ENCODE measurements around the gene TBATA.
A peak's percentile ranks its signal among the peaks of the same experiment; 100 is the strongest.

Gene TBATA

DNA sequence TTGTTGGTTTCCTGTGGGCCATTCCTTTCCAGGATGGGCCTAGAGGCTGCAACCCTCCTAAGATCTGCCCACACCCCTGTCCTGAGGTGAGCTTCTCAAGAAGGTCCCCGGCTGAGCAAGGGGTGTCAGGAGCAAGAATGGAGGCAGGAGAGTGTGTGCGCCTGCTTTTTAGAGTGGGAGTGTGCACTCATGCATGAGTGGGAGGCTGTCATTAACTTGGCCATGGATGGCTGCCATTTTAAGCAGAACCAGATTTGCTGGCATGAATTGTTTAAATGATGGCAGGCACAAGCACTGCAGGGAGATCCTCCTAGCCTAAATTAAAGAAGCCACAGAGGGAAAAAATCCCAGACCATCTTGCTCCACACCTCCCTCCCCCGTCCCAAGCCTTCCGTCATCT lies 27.6 kb upstream of the TBATA start:
- Histone ChIP-seq H3K36me3 (ENCODE audit: insufficient read depth, low read length) (no peaks in the 10 kb centered on the region), H3K27ac (no peak overlapping the region), H3K4me3 (no peak overlapping the region), H3K9ac (ENCODE audit: insufficient read length) (no peak overlapping the region), H3K9me3 (ENCODE audit: low read depth, low read length) (no peaks in the 10 kb centered on the region)
- no peak for DNase-seq (ENCODE audit: low read depth, low spot score)
- TF ChIP-seq EZH2 (IDR thresholded peaks at IDR 0.05) (no peak), FOXP2 (optimal IDR thresholded peaks at IDR 0.05; ENCODE audit: control extremely low read depth, extremely low read length, insufficient read depth) (no peak), POLR2AphosphoS5 (IDR thresholded peaks at IDR 0.05; ENCODE audit: borderline replicate concordance, low read depth, low read length) (no peak)

DNA sequence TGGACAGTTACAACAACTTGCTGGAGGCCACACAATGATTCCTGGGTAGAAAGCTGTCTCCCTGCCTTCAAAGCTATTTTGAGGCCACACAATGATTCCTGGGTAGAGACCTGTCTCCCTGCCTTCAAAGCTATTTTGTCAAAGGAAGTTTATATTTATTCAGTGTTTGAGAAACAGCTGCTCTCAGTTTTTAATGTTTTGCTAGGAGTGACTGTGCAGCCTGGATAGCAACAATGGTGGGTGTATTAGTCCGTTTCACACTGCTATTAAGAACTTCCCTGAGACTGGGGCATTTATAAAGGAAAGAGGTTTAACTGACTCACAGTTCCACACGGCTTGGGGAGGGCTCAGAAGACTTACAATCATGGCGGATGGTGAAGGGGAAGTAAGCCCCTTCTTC lies 26.7 kb upstream of the TBATA start:
- Histone ChIP-seq H3K9ac (ENCODE audit: insufficient read length) (no peak overlapping the region), H3K4me3 (no peak overlapping the region), H3K36me3 (ENCODE audit: insufficient read depth, low read length) (no peaks in the 10 kb centered on the region), H3K9me3 (ENCODE audit: low read depth, low read length) (no peaks in the 10 kb centered on the region), H3K27ac (no peak overlapping the region)
- no peak for TF ChIP-seq FOXP2 (optimal IDR thresholded peaks at IDR 0.05; ENCODE audit: control extremely low read depth, extremely low read length, insufficient read depth)
- TF ChIP-seq POLR2AphosphoS5 (IDR thresholded peaks at IDR 0.05; ENCODE audit: borderline replicate concordance, low read depth, low read length) = no peak
- no peak for TF ChIP-seq EZH2 (IDR thresholded peaks at IDR 0.05)
- no peak for DNase-seq (ENCODE audit: low read depth, low spot score)

DNA sequence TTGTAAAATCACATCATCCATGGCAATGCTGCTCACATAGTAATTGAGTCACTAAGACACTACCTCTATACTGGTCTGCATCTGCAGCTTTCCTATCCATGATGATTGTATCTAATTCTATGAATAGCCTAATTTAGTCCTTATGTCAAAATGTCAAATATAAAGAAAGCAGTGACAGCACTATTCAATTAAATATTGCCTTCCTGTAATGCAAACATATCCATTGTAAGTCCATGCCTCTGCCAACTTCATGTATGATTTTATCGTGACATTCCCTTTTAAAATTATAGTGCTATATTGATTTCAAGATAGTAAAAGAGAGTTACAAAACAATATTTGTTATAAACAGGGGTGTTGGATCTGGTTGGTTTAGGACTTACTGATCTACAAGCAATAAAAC lies 25.8 kb upstream of the TBATA start:
- TF ChIP-seq POLR2AphosphoS5 (IDR thresholded peaks at IDR 0.05; ENCODE audit: borderline replicate concordance, low read depth, low read length) = no peak
- no peak for TF ChIP-seq EZH2 (IDR thresholded peaks at IDR 0.05)
- no peak for TF ChIP-seq FOXP2 (optimal IDR thresholded peaks at IDR 0.05; ENCODE audit: control extremely low read depth, extremely low read length, insufficient read depth)
- no peaks in the 10 kb centered on the region for H3K36me3 ChIP-seq (ENCODE audit: insufficient read depth, low read length)
- DNase-seq (ENCODE audit: low read depth, low spot score) = no peak

DNA sequence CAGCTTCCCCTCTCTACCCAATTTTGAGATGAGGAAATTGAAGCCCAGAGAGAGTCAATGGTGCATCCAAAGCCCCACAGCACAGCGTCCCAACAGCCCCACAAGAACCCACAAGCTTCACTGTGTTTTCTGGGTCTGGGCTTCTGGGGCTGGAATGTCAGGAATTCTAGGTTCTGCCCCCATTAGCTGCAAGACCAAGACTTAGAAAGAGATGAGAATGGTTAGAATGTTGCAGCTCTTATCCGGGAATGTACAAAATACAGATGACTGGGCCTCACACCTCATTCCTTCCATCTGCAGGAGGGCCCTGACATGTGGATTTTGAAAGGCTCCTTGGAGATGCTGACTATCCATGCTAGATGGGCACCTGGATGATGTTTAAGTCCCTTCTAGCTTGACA lies 24.5 kb upstream of the TBATA start:
- Histone ChIP-seq H3K4me3 (no peak overlapping the region), H3K9me3 (ENCODE audit: low read depth, low read length) (no peaks in the 10 kb centered on the region), H3K36me3 (ENCODE audit: insufficient read depth, low read length) (no peaks in the 10 kb centered on the region), H3K9ac (ENCODE audit: insufficient read length) (no peak overlapping the region), H3K27ac (no peak overlapping the region)
- no peak for DNase-seq (ENCODE audit: low read depth, low spot score)
- TF ChIP-seq FOXP2 (optimal IDR thresholded peaks at IDR 0.05; ENCODE audit: control extremely low read depth, extremely low read length, insufficient read depth) = no peak
- no peak for TF ChIP-seq POLR2AphosphoS5 (IDR thresholded peaks at IDR 0.05; ENCODE audit: borderline replicate concordance, low read depth, low read length)
- TF ChIP-seq EZH2 (IDR thresholded peaks at IDR 0.05) = no peak

More for the DNA sequence above, 25.8 kb upstream of the TBATA start:
- Histone ChIP-seq H3K9me3 (ENCODE audit: low read depth, low read length) (no peaks in the 10 kb centered on the region), H3K4me3 (no peak overlapping the region), H3K9ac (ENCODE audit: insufficient read length) (no peak overlapping the region), H3K27ac (no peak overlapping the region)

DNA sequence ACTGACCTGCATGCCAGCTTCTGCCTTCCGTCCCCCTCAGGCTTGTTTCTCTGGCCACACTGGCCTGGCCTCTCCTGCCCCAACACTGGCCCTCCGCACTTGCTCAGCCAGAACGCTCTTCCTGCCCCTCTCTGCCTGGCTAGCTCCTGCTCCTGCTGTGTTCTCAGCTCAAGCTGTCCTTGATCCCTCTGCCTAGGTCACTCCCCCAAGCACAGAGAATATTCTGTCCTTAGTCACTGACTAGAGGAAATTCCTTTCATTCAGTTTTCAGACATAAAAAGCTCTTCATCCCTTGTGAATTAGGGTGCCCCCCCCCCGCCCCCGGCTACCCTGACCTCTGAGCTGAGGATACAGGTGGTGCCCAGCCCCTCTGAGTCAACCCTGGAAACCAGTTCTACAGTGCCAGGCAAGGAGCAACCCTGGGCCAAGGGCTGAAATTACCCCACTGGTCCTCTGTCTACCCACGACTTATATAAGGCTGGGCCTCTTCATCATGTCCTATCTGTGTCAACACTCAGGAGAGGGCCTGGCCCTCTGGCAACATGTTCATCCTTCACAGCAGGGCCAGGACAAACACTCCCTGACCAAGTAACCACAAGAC lies 23.9 kb upstream of the TBATA start:
- no peak for DNase-seq (ENCODE audit: low read depth, low spot score)
- H3K9ac ChIP-seq (ENCODE audit: insufficient read length) = no peak overlapping the region
- no peak for TF ChIP-seq FOXP2 (optimal IDR thresholded peaks at IDR 0.05; ENCODE audit: control extremely low read depth, extremely low read length, insufficient read depth)
- no peak for TF ChIP-seq POLR2AphosphoS5 (IDR thresholded peaks at IDR 0.05; ENCODE audit: borderline replicate concordance, low read depth, low read length)
- no peak for TF ChIP-seq EZH2 (IDR thresholded peaks at IDR 0.05)
- no peak overlapping the region for H3K4me3 ChIP-seq
- no peaks in the 10 kb centered on the region for H3K9me3 ChIP-seq (ENCODE audit: low read depth, low read length)
- H3K36me3 ChIP-seq (ENCODE audit: insufficient read depth, low read length) = no peaks in the 10 kb centered on the region
- no peak overlapping the region for H3K27ac ChIP-seq

DNA sequence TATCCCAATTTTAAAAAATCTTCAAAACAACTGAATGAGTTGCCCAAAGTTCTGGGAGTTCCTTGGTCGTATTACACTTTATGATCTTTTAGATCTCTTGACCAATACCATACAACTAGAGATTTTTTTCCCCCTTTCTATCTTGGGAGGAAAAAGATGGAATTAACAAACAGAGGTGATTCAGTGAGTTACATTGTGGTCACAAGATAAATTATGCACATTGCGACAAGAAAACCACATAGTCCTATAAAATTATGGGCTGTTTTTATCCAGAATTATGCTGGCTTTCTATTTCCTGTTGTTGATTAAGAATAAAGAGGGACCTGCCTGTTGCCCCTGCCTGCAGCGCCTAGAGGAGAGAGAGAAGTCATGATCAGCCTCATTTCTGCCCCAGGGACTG lies 22.4 kb upstream of the TBATA start:
- DNase-seq (ENCODE audit: low read depth, low spot score) = no peak
- H3K4me3 ChIP-seq = peak overlapping the region; percentile 28; the same call in 1 of the 2 replicates
- TF ChIP-seq POLR2AphosphoS5 (IDR thresholded peaks at IDR 0.05; ENCODE audit: borderline replicate concordance, low read depth, low read length) = no peak
- TF ChIP-seq FOXP2 (optimal IDR thresholded peaks at IDR 0.05; ENCODE audit: control extremely low read depth, extremely low read length, insufficient read depth) = no peak
- no peak for TF ChIP-seq EZH2 (IDR thresholded peaks at IDR 0.05)
- H3K27ac ChIP-seq = no peak overlapping the region
- H3K36me3 ChIP-seq (ENCODE audit: insufficient read depth, low read length) = no peaks in the 10 kb centered on the region
- no peaks in the 10 kb centered on the region for H3K9me3 ChIP-seq (ENCODE audit: low read depth, low read length)
- H3K9ac ChIP-seq (ENCODE audit: insufficient read length) = no peak overlapping the region

DNA sequence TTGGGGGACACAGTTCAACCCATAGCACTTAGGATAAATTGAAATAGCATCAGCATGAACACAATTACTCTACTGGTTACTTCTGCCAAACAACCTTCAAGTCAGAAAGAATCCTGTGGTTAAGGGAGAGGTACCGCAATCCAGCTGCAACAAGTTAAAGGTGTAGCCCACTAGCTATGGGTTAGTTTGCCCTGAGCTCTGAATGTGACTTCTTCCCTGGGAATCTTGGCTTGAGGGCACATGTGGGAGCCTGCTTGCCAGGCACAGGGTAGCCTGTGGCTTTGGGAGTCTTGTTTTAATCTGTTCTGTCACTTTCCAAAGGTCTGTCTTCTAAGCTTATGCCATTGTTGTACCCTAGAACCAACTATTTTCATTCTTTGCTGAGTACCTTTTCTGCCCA lies 21.7 kb upstream of the TBATA start:
- H3K27ac ChIP-seq = no peak overlapping the region
- no peak for DNase-seq (ENCODE audit: low read depth, low spot score)
- no peaks in the 10 kb centered on the region for H3K9me3 ChIP-seq (ENCODE audit: low read depth, low read length)
- no peak overlapping the region for H3K9ac ChIP-seq (ENCODE audit: insufficient read length)
- no peak overlapping the region for H3K4me3 ChIP-seq
- H3K36me3 ChIP-seq (ENCODE audit: insufficient read depth, low read length) = no peaks in the 10 kb centered on the region
- TF ChIP-seq EZH2 (IDR thresholded peaks at IDR 0.05) (no peak), FOXP2 (optimal IDR thresholded peaks at IDR 0.05; ENCODE audit: control extremely low read depth, extremely low read length, insufficient read depth) (no peak), POLR2AphosphoS5 (IDR thresholded peaks at IDR 0.05; ENCODE audit: borderline replicate concordance, low read depth, low read length) (no peak)

DNA sequence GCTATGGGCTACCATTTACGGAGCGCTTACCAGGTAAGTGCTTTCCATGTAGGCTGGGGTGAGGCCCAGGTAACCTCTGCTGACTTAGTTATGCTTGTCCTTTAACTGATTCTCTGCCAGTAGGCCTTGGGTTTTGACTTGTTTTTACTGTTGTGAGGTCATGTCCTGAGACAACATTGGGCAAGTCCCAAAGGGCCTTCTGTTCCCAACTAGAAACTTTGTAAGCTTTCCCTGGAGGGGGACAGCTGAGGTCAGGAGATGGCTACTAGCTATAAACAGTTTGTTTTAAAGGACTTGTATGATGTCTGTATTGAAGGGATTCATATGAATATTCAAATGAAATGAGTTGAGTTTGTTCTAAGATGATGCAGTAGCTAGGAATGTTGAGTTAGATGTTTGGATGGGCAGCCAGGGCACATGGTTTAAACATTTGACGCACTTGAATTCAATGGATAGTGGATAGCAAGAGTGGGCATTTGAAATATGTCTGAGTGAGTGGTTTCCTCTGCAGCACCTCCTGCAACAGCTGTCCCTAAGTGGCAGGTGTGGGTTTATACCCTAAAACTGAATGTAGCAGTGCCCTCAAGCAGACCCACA lies 20.5 kb upstream of the TBATA start:
- no peak overlapping the region for H3K4me3 ChIP-seq
- H3K9me3 ChIP-seq (ENCODE audit: low read depth, low read length) = no peaks in the 10 kb centered on the region
- H3K36me3 ChIP-seq (ENCODE audit: insufficient read depth, low read length) = no peaks in the 10 kb centered on the region
- TF ChIP-seq FOXP2 (optimal IDR thresholded peaks at IDR 0.05; ENCODE audit: control extremely low read depth, extremely low read length, insufficient read depth) = no peak
- TF ChIP-seq POLR2AphosphoS5 (IDR thresholded peaks at IDR 0.05; ENCODE audit: borderline replicate concordance, low read depth, low read length) = no peak
- TF ChIP-seq EZH2 (IDR thresholded peaks at IDR 0.05) = no peak
- DNase-seq (ENCODE audit: low read depth, low spot score) = no peak
- H3K27ac ChIP-seq = no peak overlapping the region
- no peak overlapping the region for H3K9ac ChIP-seq (ENCODE audit: insufficient read length)

DNA sequence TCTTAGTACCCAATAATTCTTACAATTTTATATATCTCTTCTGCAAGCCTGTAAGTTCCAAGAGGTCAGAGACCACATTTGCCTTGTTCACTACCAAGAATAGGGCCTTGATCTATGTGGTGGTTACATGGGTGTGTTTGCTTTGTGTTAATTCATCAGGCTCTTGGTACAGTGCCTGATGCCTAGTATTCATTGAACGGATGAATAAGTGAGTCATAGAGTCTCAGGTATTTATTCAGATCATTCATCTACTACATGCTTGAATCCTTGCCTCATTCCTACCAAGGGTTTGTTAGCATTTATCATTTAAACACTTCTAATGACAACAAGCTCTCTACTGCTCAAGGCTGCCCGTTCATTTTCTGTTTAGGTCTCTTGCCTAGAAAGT lies 19.2 kb upstream of the TBATA start:
- H3K9ac ChIP-seq (ENCODE audit: insufficient read length) = no peak overlapping the region
- no peak overlapping the region for H3K27ac ChIP-seq
- TF ChIP-seq POLR2AphosphoS5 (IDR thresholded peaks at IDR 0.05; ENCODE audit: borderline replicate concordance, low read depth, low read length) (no peak), FOXP2 (optimal IDR thresholded peaks at IDR 0.05; ENCODE audit: control extremely low read depth, extremely low read length, insufficient read depth) (no peak), EZH2 (IDR thresholded peaks at IDR 0.05) (no peak)
- H3K4me3 ChIP-seq = no peak overlapping the region
- DNase-seq (ENCODE audit: low read depth, low spot score) = no peak
- no peaks in the 10 kb centered on the region for H3K9me3 ChIP-seq (ENCODE audit: low read depth, low read length)
- H3K36me3 ChIP-seq (ENCODE audit: insufficient read depth, low read length) = no peaks in the 10 kb centered on the region
